ENCODE data around the gene BCL2L1.

The BCL2L1 gene

DNA sequence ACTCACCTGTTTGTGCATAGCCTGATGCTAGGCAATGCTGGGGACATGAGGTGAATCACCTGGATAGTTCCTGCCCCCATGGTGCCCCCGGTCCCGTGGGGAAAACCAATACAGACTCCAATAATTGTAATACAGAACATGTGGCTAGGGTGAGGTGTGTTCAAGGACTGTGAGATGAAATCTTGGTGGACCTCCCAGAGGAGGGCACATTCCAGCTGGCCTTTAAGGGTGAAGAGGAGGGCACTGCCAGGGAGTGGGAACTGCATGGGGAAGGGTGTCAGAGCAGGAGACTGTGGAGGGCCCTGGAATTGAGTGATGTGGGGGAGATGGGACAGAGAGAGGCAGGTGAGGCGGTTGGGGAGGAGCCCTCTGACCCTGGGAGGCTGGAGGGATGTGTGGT is 82.4 kb downstream of the BCL2L1 start:
- no peak for TF ChIP-seq CTCF (conservative IDR thresholded peaks at IDR 0.05; ENCODE audit: low read depth, low read length)
- H3K4me3 ChIP-seq (ENCODE audit: low read depth, low read length) = no peak overlapping the region
- no peak for DNase-seq (ENCODE audit: low read depth)

GRCh38 chr20:31638816-31639215 is 83.9 kb downstream of the BCL2L1 start:
- no peak overlapping the region for H3K4me3 ChIP-seq (ENCODE audit: low read depth, low read length)
- no peak for TF ChIP-seq CTCF (conservative IDR thresholded peaks at IDR 0.05; ENCODE audit: low read depth, low read length)

GRCh38 chr20:31638317-31638716 is 84.4 kb downstream of the BCL2L1 start:
- H3K4me3 ChIP-seq (ENCODE audit: low read depth, low read length) = no peak overlapping the region
- no peak for TF ChIP-seq CTCF (conservative IDR thresholded peaks at IDR 0.05; ENCODE audit: low read depth, low read length)
- no peak for DNase-seq (ENCODE audit: low read depth)

More at GRCh38 chr20:31638816-31639215, 83.9 kb downstream of the BCL2L1 start:
- no peak for DNase-seq (ENCODE audit: low read depth)

- DNase-seq (ENCODE audit: low read depth) = no peak
- no peak for TF ChIP-seq CTCF (conservative IDR thresholded peaks at IDR 0.05; ENCODE audit: low read depth, low read length)
- no peak within 1 kb of the TSS for H3K4me3 ChIP-seq (ENCODE audit: low read depth, low read length)
These were observed 85.0 kb downstream of the BCL2L1 start, which contains the start of gene COX4I2 for GRCh38 chr20:31637660-31638059. Gene COX4I2 (plus strand): TSS chr20:31637912. CDS start chr20:31639018, 1,106 bp downstream.

GRCh38 chr20:31633339-31633914 is 89.2 kb downstream of the BCL2L1 start:
- no peak for DNase-seq (ENCODE audit: low read depth)
- TF ChIP-seq CTCF (conservative IDR thresholded peaks at IDR 0.05; ENCODE audit: low read depth, low read length) = no peak
- H3K4me3 ChIP-seq (ENCODE audit: low read depth, low read length) = no peak overlapping the region

- DNase-seq (ENCODE audit: low read depth) = no peak
- H3K4me3 ChIP-seq (ENCODE audit: low read depth, low read length) = no peak overlapping the region
- TF ChIP-seq CTCF (conservative IDR thresholded peaks at IDR 0.05; ENCODE audit: low read depth, low read length) = no peak
These were observed 89.9 kb downstream of the BCL2L1 start for GRCh38 chr20:31632548-31633338.
